Measurements from ENCODE around the gene FGG. TPM values are rescaled to one million over a fixed set of nuclear protein-coding genes. Genes with fewer than 3 reads are reported as not detected.

FGG gene
- total and polyA plus RNA-seq, 2 of the 13 experiments (the other 11 are each of a cell fraction or from before 2014, with no cell fraction given), result 1,037 to 2,423 TPM

- TF ChIP-seq NFE2 (CRISPR knock-in tag; IDR thresholded peaks at IDR 0.05) (no peak), CHD4 (IDR thresholded peaks at IDR 0.05; ENCODE audit: borderline replicate concordance, low read length) (peak; percentile 61; the same call in 1 of the 2 replicates), GLI4 (CRISPR knock-in tag; IDR thresholded peaks at IDR 0.05; ENCODE audit: borderline replicate concordance) (no peak), SOX13 (IDR thresholded peaks at IDR 0.05) (peak; percentile 98), SOX13 (CRISPR knock-in tag; conservative IDR thresholded peaks at IDR 0.05 in 1 of 2, IDR thresholded peaks at IDR 0.05 in 1 of 2) (peak in 1 of 2 experiments; percentile 100; a peak in 2 of 4 replicates), ZKSCAN1 (IDR thresholded peaks at IDR 0.05; ENCODE audit: low read length) (no peak), AGO1 (IDR thresholded peaks at IDR 0.05; ENCODE audit: low read depth, low read length, poor library complexity, severe bottlenecking) (no peak), ESRRA (CRISPR knock-in tag; IDR thresholded peaks at IDR 0.05; ENCODE audit: low read depth) (peak; percentile 65; the same call in 1 of the 2 replicates), ZNF225 (CRISPR knock-in tag; IDR thresholded peaks at IDR 0.05) (no peak), ZNF33A (CRISPR knock-in tag; IDR thresholded peaks at IDR 0.05; ENCODE audit: borderline replicate concordance) (peak; percentile 80; the same call in 1 of the 2 replicates), RNF2 (conservative IDR thresholded peaks at IDR 0.05; ENCODE audit: low read depth) (no peak), SALL2 (CRISPR knock-in tag; IDR thresholded peaks at IDR 0.05) (peak; percentile 71; the same call in 1 of the 2 replicates), CBX2 (IDR thresholded peaks at IDR 0.05; ENCODE audit: low read depth, low read length) (no peak), CBX2 (CRISPR knock-in tag; IDR thresholded peaks at IDR 0.05; ENCODE audit: low read depth) (no peak), ZNF10 (CRISPR knock-in tag; IDR thresholded peaks at IDR 0.05; ENCODE audit: borderline replicate concordance, low read depth) (no peak), MAFF (IDR thresholded peaks at IDR 0.05; ENCODE audit: low read depth, low read length) (no peak), LCORL (IDR thresholded peaks at IDR 0.05) (peak; percentile 75; the same call in 1 of the 2 replicates), LCORL (CRISPR knock-in tag; IDR thresholded peaks at IDR 0.05) (peak; percentile 86), ZSCAN30 (CRISPR knock-in tag; IDR thresholded peaks at IDR 0.05) (no peak), MAFK (conservative IDR thresholded peaks at IDR 0.05 in 1 of 2, IDR thresholded peaks at IDR 0.05 in 1 of 2; ENCODE audit: low read length in 2 of 2) (no peak), ZNF792 (CRISPR knock-in tag; IDR thresholded peaks at IDR 0.05) (peak; percentile 87; the same call in 1 of the 2 replicates), ZNF775 (CRISPR knock-in tag; IDR thresholded peaks at IDR 0.05; ENCODE audit: borderline replicate concordance) (no peak), ZNF879 (CRISPR knock-in tag; IDR thresholded peaks at IDR 0.05) (0 out of 2 replicates have a peak, but pooled peaks have one; percentile 41), RAD21 (CRISPR knock-in tag; IDR thresholded peaks at IDR 0.05) (no peak; the same call in 1 of the 2 replicates)
- TF ChIP-seq, protein P1, sequence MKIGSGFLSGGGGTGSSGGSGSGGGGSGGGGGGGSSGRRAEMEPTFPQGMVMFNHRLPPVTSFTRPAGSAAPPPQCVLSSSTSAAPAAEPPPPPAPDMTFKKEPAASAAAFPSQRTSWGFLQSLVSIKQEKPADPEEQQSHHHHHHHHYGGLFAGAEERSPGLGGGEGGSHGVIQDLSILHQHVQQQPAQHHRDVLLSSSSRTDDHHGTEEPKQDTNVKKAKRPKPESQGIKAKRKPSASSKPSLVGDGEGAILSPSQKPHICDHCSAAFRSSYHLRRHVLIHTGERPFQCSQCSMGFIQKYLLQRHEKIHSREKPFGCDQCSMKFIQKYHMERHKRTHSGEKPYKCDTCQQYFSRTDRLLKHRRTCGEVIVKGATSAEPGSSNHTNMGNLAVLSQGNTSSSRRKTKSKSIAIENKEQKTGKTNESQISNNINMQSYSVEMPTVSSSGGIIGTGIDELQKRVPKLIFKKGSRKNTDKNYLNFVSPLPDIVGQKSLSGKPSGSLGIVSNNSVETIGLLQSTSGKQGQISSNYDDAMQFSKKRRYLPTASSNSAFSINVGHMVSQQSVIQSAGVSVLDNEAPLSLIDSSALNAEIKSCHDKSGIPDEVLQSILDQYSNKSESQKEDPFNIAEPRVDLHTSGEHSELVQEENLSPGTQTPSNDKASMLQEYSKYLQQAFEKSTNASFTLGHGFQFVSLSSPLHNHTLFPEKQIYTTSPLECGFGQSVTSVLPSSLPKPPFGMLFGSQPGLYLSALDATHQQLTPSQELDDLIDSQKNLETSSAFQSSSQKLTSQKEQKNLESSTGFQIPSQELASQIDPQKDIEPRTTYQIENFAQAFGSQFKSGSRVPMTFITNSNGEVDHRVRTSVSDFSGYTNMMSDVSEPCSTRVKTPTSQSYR (CRISPR knock-in tag; IDR thresholded peaks at IDR 0.05; ENCODE audit: borderline replicate concordance), result peak; percentile 54; the same call in 1 of the 2 replicates
- TF ChIP-seq, protein P2, sequence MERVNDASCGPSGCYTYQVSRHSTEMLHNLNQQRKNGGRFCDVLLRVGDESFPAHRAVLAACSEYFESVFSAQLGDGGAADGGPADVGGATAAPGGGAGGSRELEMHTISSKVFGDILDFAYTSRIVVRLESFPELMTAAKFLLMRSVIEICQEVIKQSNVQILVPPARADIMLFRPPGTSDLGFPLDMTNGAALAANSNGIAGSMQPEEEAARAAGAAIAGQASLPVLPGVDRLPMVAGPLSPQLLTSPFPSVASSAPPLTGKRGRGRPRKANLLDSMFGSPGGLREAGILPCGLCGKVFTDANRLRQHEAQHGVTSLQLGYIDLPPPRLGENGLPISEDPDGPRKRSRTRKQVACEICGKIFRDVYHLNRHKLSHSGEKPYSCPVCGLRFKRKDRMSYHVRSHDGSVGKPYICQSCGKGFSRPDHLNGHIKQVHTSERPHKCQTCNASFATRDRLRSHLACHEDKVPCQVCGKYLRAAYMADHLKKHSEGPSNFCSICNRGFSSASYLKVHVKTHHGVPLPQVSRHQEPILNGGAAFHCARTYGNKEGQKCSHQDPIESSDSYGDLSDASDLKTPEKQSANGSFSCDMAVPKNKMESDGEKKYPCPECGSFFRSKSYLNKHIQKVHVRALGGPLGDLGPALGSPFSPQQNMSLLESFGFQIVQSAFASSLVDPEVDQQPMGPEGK (CRISPR knock-in tag; IDR thresholded peaks at IDR 0.05), result peak; percentile 83
These were observed 22.0 kb downstream of the FGG start, which contains the start of gene FGA (continued) for GRCh38 chr4:154590329-154591006.

Measured in HepG2 (cell line).